GM19239 (cell line): ENCODE measurements around the gene OVCA2.
A peak's percentile ranks its signal among the peaks of the same experiment; 100 is the strongest.

Experiments
- DNase-seq: peaks from one replicate; pipeline ENCODE4 v3.0.0; 2011; ENCODE audit warnings: low spot score; ENCODE audit not compliant: insufficient read length
- FAIRE-seq: peaks from 2 replicates; lab custom pipeline; 2011; peaks lifted over from hg19 to GRCh38; lab: Jason Lieb, UNC

Gene OVCA2

GRCh38 chr17:2029911-2030778, 11.7 kb upstream of the OVCA2 start, which contains the start of gene DPH1:
Gene DPH1 (plus strand): TSS chr17:2030153. CDS start chr17:2030170, 17 bp downstream.
- DNase-seq, result peak; percentile 97
- peak; percentile 97 for FAIRE-seq

DNA sequence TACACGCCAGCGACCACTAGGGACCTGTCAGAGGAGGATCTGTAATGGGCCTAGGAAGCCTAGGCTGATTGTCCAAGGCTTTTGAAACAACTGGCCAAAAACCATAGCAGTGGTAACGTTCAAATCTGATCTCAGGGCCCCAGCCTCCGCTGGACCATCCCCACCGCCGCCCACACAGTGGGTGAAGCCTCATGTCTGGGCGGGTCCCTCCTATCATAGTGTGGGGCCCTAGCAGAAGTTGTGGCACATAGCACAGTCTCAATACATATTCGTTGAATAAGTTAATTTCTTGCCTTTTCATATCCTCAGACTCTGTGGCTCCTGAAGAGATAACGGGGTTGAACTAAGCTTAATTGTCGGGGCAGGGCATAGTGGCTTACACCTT, 11.1 kb upstream of the OVCA2 start:
- DNase-seq (no peak), FAIRE-seq (peak; percentile 99)

GRCh38 chr17:2033153-2033552, 8.7 kb upstream of the OVCA2 start:
- no peak for DNase-seq
- FAIRE-seq, result no peak

GRCh38 chr17:2034157-2034556, 7.7 kb upstream of the OVCA2 start:
- FAIRE-seq (no peak), DNase-seq (no peak)

DNA sequence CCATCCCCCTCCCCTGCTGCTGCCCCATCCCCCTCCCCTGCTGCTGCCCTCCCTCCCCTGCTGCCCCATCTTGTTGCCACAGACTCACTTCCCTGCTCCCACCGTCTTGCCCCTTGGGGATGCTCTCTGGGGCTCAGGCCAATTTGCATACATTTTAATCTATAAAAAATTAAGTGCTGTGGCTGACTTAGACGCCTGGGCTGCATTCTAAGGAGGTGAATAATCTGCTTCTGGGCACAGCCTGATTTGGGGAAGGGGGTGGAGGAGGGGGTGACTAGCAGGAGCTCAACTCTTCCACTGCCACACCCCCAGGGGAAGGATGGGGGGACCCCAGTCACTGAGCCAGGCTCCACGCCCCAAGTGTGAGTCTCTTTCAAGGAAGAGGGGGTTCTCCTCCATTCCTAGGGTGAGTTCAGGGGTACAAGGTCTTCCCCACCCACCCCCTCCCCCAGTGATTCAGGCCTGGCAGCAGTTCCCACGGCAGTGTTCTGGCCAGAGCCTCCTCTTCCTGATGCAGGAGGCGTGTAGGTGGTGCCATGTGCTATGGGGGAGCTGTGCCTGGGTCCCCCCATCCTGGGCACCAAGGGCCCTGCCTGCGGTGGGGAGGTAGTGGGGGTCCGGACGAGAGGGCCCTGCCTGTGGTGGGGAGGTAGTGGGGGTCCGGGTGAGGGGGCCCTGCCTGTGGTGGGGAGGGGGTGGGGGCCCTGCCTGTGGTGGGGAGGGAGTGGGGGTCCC, 6.8 kb upstream of the OVCA2 start:
- DNase-seq (no peak), FAIRE-seq (no peak)

DNA sequence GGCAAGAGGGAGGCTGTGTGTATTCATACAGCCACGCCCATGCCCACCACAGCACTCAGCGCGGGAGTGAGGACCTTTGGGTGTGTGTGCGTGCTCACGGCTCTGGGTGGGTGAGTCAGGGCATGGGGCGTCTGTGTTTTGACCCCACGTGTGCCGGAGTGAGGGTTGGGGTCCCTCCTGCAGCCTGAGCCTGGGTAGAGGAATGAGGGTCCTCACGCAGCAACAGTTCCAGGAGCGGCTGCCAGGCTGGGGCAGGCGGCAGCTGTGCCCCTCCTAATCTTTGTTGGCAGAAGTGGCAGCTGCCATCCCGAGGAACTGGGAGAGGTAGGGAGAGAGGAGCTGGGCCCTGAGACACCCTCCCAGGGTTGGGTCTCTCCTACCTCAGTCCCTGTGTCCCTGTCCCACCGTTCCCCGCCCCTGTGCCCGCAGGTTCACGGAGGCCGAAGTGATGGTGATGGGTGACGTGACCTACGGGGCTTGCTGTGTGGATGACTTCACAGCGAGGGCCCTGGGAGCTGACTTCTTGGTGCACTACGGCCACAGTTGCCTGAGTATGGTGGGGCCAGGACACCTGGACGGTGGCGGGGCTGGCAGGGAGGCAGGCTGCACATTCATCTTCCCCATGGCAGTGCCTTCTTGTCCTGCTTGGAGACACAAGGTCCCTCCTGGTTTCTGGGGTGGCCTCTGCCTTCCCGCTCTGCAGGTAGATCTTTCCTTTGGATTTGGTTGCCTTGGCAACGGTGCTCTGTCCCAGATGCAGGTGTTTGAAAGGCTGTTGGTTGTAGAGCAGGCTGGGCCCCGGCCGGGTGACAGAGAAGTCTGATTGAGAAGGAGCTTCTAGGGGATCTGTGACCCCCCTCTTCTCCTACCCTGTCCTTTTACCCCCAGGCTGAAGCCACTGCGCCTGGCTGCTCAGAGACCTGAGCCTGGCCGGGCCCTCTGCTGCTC, 6.0 kb upstream of the OVCA2 start:
- FAIRE-seq, result no peak

GRCh38 chr17:2037155-2037554, 4.7 kb upstream of the OVCA2 start:
- DNase-seq (no peak), FAIRE-seq (no peak)

More for the DNA sequence above, 6.0 kb upstream of the OVCA2 start:
- DNase-seq, result no peak

DNA sequence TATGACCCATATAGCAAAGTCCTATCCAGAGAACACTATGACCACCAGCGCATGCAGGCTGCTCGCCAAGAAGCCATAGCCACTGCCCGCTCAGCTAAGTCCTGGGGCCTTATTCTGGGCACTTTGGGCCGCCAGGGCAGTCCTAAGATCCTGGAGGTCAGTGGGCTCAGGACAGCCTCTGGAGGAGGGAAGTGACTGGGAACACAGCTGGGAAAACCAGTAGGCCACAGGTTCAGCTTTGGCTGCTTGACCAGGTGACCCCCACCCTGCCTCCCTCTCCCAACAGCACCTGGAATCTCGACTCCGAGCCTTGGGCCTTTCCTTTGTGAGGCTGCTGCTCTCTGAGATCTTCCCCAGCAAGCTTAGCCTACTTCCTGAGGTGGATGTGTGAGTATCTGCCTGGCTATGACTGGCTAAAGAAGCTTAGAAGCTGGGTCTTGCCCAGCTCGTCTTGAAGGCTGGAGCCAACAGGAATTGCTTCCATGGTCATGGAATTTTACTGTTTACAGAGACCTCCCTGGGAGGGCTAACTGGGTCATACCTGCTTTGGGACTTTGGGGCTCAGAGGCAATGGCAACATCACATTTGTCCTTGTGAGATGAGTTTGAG, 1.5 kb upstream of the OVCA2 start:
- FAIRE-seq (no peak), DNase-seq (no peak)

DNA sequence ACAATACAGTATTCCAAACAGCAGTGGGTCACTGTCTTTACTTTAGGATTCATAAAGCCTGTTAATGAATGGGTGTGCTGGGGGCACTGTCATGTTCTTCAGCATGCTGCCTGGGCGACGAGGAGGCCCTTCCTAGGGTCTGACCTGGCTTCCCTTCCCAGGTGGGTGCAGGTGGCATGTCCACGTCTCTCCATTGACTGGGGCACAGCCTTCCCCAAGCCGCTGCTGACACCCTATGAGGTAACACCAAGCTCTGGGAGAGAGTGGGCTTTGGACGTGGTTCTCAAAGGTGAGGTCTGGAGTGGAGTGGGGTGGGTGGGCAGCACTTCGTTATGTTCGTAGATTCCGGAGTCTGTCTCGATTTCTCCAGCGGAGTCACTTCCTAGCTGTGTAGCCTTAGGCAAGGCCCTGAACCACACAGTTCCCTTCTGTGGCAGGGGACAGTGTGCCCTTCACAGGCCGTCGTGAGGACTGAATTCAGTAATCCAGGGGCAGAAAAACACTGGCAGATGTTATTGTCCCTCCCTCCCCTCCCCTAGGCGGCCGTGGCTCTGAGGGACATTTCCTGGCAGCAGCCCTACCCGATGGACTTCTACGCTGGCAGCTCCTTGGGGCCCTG, 771 bp upstream of the OVCA2 start:
- no peak for FAIRE-seq

DNA sequence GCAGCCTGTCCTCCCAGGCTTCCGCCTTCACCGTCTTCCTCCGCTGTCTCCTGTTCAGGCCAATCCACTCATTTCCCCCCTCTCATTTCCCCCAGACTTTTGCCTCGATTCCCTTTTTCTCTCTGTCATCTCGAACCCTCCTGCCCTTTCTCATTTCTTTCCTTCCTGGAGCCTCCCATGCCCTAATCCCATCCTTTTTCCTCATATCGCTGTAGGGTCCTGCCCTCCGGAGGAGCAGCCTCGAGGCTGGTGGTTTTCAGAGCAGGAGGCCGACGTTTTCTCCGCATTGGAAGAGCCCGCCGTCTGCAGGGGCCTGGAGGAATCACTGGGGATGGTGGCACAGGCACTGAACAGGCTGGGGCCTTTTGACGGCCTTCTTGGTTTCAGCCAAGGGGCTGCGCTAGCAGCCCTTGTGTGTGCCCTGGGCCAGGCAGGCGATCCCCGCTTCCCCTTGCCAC, 597 bp downstream of the OVCA2 start:
- FAIRE-seq (no peak), DNase-seq (no peak)

More for the DNA sequence above, 771 bp upstream of the OVCA2 start:
- no peak for DNase-seq

- DNase-seq (no peak), FAIRE-seq (no peak)
Observed at GRCh38 chr17:2042933-2043332, 1.1 kb downstream of the OVCA2 start.

GRCh38 chr17:2043785-2044184, 2.0 kb downstream of the OVCA2 start:
- no peak for DNase-seq
- no peak for FAIRE-seq

GRCh38 chr17:2044263-2044894, 2.6 kb downstream of the OVCA2 start:
- FAIRE-seq (no peak), DNase-seq (no peak)

- FAIRE-seq (no peak), DNase-seq (no peak)
Observed at GRCh38 chr17:2047590-2047989, 5.8 kb downstream of the OVCA2 start.

GRCh38 chr17:2048805-2049204, 7.0 kb downstream of the OVCA2 start:
- no peak for FAIRE-seq

GRCh38 chr17:2049333-2050299, 7.8 kb downstream of the OVCA2 start:
- FAIRE-seq (no peak), DNase-seq (peak; percentile 78)

More at GRCh38 chr17:2048805-2049204, 7.0 kb downstream of the OVCA2 start:
- DNase-seq, result no peak

DNA sequence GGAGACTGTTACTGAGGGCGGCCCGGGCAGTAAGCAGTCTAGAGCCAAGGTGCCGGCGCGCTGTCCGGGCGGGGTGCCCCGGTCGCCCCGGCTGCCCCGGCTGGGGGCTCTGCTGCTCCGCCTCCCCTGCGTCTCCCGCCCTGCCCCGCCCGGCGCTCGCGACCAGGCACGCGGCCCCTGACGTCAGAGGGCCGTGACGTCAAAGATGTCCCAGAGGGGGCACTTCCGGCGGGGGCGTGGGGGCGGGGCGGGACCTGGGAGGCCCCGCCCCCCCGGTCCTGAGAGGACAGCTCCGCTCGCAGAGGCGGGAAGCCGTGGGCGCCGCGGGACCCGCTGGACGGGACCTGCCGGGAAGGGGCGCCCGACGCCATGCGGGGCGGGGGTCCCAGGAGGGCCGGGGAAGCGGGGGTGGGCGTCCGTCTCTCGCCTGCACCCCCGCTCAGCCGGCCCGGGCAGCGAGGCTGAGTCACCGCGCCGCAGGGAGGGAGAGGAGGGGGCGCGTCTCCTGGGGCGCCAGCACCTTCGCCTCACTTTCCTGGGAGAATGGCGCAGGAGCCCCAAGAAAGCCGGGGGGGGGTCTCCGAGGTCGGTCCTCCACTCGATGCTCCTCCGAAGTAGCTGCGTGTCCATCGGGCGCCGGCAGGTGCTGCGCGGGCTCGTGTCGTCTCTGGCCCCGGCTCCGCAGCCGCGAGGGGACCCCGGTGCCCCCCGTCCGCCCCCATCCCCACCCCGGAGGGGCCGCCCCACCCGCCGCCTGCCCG, 8.7 kb downstream of the OVCA2 start:
- FAIRE-seq (no peak), DNase-seq (peak; percentile 59)
